ENCODE data around the gene SCYGR2. TPM values are rescaled to one million over a fixed set of nuclear protein-coding genes. Genes with fewer than 3 reads are reported as not detected.

SCYGR2 gene
- total RNA-seq, 1 experiment from 2014 or later = not detected

DNA sequence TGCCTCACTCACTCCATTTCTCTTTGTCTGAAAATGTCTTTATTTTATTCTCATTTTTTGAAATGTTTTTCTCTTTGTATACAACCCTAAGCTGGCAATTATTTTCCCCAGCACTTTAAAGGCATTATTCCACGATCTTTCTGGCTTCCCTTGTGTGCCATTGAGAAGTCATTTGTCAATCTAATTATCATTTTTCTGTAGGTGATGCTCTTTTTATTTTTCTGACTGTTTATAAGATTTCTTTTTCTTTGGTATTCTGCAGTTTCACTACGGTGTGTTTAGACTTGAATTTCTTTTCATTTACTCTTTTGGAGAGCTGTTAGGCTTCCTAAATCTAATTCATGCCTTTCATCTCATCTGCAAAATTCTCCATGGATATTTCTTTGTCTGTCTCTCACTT lies 26.7 kb downstream of the SCYGR2 start:
- no peak overlapping the region for H3K27ac ChIP-seq (ENCODE audit: insufficient read length, low read depth, low read length)
- no peak overlapping the region for H4K5ac ChIP-seq (ENCODE audit: insufficient read length, low read depth, low read length)
- no peaks in the 10 kb centered on the region for H3K79me2 ChIP-seq (ENCODE audit: insufficient read depth, low read length)
- no peak overlapping the region for H2BK5ac ChIP-seq (ENCODE audit: insufficient read length, low read length)
- Mint-ChIP-seq H3K36me3 (ENCODE audit: insufficient read depth in 1 of 3, low read depth in 3 of 3) (no peaks in the 10 kb centered on the region), H3K9me3 (no peaks in the 10 kb centered on the region), H3K4me3 (no peak overlapping the region), H3K4me1 (no peaks in the 10 kb centered on the region), H3K27ac (no peak overlapping the region), H3K27me3 (ENCODE audit: low read depth) (no peaks in the 10 kb centered on the region; the same call in 1 of the 2 replicates)
- no peak overlapping the region for H2BK20ac ChIP-seq (ENCODE audit: low read depth, low read length, poor library complexity, severe bottlenecking)
- no peak overlapping the region for H3K18ac ChIP-seq (ENCODE audit: insufficient read length, low read depth, low read length)
- H3K9me3 ChIP-seq (ENCODE audit: control insufficient read depth, low read depth, low read length) = no peaks in the 10 kb centered on the region
- no peak overlapping the region for H3K56ac ChIP-seq (ENCODE audit: insufficient read length, low read depth, low read length)
- no peaks in the 10 kb centered on the region; the same call in none of the 2 replicates for H3K4me1 ChIP-seq (ENCODE audit: insufficient read depth, low read length)
- no peaks in the 10 kb centered on the region for H3K27me3 ChIP-seq (ENCODE audit: insufficient read depth, low read length)
- no peak overlapping the region for H4K91ac ChIP-seq (ENCODE audit: insufficient read length, low read depth, low read length)
- H2AFZ ChIP-seq (ENCODE audit: low read length) = no peak overlapping the region
- no peak overlapping the region for H2BK12ac ChIP-seq (ENCODE audit: insufficient read length, low read depth, low read length)
- TF ChIP-seq, protein P1, sequence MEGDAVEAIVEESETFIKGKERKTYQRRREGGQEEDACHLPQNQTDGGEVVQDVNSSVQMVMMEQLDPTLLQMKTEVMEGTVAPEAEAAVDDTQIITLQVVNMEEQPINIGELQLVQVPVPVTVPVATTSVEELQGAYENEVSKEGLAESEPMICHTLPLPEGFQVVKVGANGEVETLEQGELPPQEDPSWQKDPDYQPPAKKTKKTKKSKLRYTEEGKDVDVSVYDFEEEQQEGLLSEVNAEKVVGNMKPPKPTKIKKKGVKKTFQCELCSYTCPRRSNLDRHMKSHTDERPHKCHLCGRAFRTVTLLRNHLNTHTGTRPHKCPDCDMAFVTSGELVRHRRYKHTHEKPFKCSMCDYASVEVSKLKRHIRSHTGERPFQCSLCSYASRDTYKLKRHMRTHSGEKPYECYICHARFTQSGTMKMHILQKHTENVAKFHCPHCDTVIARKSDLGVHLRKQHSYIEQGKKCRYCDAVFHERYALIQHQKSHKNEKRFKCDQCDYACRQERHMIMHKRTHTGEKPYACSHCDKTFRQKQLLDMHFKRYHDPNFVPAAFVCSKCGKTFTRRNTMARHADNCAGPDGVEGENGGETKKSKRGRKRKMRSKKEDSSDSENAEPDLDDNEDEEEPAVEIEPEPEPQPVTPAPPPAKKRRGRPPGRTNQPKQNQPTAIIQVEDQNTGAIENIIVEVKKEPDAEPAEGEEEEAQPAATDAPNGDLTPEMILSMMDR (conservative IDR thresholded peaks at IDR 0.05) = no peak
- H2BK120ac ChIP-seq (ENCODE audit: low read depth, low read length, poor library complexity, severe bottlenecking) = no peak overlapping the region
- no peak overlapping the region for H3K4ac ChIP-seq (ENCODE audit: low read depth, low read length)
- H3K4me2 ChIP-seq (ENCODE audit: insufficient read depth, insufficient read length, low read length) = no peak overlapping the region
- no peak overlapping the region for H3T11ph ChIP-seq (ENCODE audit: low read length)
- no peaks in the 10 kb centered on the region for H3K23me2 ChIP-seq (ENCODE audit: insufficient read length, low read depth, low read length, poor library complexity, severe bottlenecking)
- no peak overlapping the region for H3K9ac ChIP-seq (ENCODE audit: extremely low read depth, insufficient read length, low read length)
- H2AK5ac ChIP-seq (ENCODE audit: insufficient read length, low read length) = no peak overlapping the region
- no peak for DNase-seq
- no peaks in the 10 kb centered on the region for H4K20me1 ChIP-seq (ENCODE audit: control insufficient read depth, insufficient read depth, insufficient read length)
- no peak overlapping the region for H3K23ac ChIP-seq (ENCODE audit: insufficient read length, low read depth, low read length)
- no peak overlapping the region for H2BK15ac ChIP-seq (ENCODE audit: low read depth, low read length)
- no peak overlapping the region for H3K14ac ChIP-seq (ENCODE audit: insufficient read depth, low read length)
- no CpG with 5 or more reads among the region's 2 CpGs for WGBS (ENCODE audit: extremely low coverage, insufficient read length, low lambda C conversion rate)
- no peak overlapping the region for H4K8ac ChIP-seq (replicated peaks; ENCODE audit: insufficient read length, low read depth, low read length)
- no peaks in the 10 kb centered on the region for H3K79me1 ChIP-seq (ENCODE audit: insufficient read depth, low read depth, low read length, poor library complexity, severe bottlenecking)

Data from H9 (cell line).